ENCODE measurements around the gene RICTOR.
A peak's percentile ranks its signal among the peaks of the same experiment; 100 is the strongest.
"Not testable (repeated sequence)": the region's sequence is repeated elsewhere in the genome, so short reads cannot be mapped to it uniquely, and the experiment has no call there.

The RICTOR gene

DNA sequence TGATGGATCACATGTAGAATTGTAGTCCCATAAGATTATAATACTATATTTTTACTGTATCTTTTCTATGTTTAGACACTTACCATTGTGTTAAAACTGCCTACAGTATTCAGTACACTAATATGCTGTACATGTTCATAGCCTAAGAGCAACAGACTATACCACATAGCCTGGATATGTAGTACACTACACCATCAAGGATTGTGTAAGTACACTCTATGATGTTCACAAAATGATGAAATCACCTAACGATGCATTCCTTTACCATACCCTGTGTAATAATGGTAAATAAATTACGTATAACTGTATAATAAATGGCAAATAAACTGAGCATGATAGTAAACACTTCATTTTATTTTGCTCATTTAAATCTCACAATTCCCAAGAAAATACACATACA, 60.3 kb downstream of the RICTOR start:
- no peak for DNase-seq (ENCODE audit: low spot score)

- not testable (repeated sequence) for DNase-seq (ENCODE audit: low spot score)
These were observed 63.2 kb downstream of the RICTOR start for GRCh38 chr5:39010958-39011357.

DNA sequence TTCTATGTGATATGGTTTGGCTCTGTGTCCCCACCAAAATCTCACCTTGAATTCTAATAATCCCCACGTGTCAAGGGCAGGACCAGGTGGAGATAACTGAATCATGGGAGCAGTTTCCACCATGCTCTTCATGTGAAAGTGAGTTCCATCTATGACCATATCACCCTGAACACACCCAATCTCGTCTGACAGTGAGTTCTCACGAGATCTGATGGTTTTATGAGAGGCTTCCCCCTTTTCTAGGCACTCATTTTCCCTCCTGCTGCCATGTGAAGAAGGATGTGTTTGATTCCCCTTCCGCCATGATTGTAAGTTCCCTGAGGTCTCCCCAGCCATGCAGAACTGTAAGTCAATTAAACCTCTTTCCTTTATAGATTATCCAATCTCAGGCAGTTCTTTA, 64.2 kb downstream of the RICTOR start:
- DNase-seq (ENCODE audit: low spot score): no peak

- no peak for DNase-seq (ENCODE audit: low spot score)
These were observed 64.9 kb downstream of the RICTOR start for GRCh38 chr5:39009280-39009679.

GRCh38 chr5:39006650-39007049, 67.5 kb downstream of the RICTOR start:
- DNase-seq (ENCODE audit: low spot score): no peak

DNA sequence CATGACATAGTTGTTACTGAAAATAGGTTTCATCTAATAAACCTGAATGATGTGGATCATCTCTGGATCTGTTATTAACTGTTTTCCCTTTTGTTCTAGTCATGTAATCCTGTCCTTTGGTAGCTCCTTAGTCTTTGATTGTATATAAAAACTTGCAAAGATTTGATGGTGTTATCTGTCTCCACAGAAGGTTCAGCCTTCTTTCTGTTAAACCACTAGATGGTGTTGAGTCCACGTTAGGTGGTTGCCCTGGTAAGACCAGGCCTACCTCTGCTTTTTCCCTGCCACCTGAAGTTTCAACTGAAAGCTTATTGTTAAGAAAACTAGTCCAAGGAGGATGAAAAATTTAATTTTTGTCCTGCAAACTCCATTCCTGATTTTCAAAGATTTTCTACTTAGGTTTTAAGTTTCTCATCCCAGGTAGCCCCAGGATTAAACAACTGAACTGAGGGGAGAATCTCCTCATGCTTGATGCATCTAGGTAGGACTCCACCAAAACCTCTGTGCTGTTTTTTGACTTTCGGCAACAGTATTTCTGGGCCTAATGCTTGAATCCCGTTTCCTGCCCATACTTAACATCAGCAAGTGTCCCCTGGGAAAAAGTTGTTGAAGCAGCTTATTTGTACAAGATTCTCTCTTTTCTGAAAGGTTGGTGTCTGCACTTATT, 68.5 kb downstream of the RICTOR start:
- no peak for DNase-seq (ENCODE audit: low spot score)

GRCh38 chr5:39001683-39002082, 72.5 kb downstream of the RICTOR start:
- no peak for DNase-seq (ENCODE audit: low spot score)

GRCh38 chr5:38999037-38999436, 75.2 kb downstream of the RICTOR start:
- DNase-seq (ENCODE audit: low spot score): no peak

- no peak for DNase-seq (ENCODE audit: low spot score)
These were observed 76.6 kb downstream of the RICTOR start for GRCh38 chr5:38997591-38997990.

- no peak for DNase-seq (ENCODE audit: low spot score)
These were observed 78.1 kb downstream of the RICTOR start for GRCh38 chr5:38996123-38996522.

DNA sequence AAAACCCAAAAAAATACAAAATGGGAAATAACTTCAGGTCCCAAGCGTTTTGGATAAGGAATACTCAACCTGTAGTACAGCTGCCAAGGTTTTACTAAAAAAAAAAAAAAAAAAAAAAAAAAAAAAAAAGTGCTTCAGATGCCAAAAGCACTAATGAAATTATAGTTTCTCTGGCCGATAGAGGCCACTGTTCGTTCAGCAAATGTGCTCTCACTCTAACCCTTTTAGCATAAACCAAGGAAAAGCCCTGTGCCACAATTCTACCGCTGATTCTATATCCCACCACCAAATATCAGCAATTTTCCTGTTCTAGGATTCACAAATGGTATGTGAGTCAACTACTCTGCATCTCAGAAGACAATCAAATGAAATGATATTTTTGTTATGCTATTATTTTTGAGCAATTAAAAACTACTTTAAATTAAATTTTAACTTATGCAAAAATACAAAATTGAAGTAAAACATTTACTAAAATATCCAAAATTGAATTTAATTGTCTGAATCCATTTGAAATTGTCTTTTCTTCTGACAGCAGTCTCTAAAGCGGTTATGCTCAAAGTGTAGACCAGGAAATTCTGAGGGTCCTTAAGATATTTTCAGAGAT, 79.8 kb downstream of the RICTOR start:
- DNase-seq (ENCODE audit: low spot score): peak; percentile 30

DNA sequence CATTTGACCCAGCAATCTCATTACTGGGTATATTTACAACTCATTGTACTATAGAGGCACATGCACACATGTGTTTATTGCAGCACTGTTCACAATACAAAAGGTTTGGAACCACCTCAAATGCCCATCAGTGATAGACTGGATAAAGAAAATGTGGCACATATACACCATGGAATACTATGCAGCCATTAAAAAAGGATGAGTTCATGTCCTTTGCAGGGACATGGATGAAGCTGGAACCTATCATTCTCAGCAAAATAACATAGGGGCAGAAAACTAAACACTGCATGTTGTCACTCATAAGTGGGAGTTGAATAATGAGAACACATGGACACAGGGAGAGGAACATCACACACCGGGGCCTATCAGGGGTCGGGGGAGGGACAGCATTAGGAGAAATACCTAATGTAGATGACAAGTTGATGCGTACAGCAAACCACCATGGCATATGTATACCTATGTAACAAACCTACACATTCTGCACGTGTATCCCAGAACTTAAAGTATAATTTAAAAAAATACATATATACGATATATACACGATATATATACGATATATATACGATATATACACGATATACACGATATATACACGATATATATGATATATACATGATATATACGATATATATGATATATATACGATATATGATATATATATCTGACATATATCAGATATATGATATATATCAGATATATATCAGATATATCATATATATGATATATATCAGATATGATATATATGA, 84.1 kb downstream of the RICTOR start:
- not testable (repeated sequence) for DNase-seq (ENCODE audit: low spot score)

- DNase-seq (ENCODE audit: low spot score): no peak
These were observed 88.2 kb downstream of the RICTOR start for GRCh38 chr5:38985909-38986452.

DNA sequence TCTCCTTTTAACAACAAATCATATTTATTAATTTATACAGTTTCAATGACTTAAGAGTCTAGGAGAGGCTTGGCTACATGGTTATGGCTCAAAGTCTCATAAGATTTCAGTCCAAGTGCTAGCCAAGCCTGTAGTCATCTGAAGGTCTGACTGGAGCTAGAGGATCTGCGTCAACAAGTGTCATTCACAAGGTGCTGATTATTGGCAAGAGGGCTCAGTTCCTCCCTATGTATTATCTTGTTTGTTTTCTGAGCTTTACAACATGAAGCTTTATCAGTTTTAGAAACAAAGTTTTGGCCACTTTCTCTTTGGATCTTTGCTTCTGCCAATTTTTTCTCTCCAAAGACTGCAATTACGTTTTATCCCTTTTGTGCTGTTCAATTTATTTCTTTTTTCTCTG, 94.7 kb downstream of the RICTOR start:
- DNase-seq (ENCODE audit: low spot score): no peak

DNA sequence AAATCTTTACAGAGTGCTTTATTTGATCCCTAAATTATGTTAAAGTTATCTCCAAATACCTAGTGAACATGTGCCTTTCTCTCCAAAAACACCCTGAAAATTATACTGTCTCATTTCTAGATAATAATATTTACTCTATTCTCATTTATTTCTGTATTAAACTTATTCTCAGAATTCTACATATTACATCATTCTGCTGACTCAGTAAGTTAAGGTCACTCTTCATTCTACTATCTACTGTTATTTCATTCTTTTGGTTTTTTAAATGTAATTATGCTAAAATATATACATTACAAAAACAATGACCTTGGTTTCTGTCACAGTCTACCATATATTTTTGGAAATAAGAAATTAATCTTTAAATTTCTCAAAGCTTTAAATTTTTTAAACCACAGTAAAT, 96.2 kb downstream of the RICTOR start:
- no peak for DNase-seq (ENCODE audit: low spot score)

GRCh38 chr5:38968665-38969064, 105.5 kb downstream of the RICTOR start:
- no peak for DNase-seq (ENCODE audit: low spot score)

GRCh38 chr5:38961691-38962090, 112.5 kb downstream of the RICTOR start:
- DNase-seq (ENCODE audit: low spot score): no peak

DNA sequence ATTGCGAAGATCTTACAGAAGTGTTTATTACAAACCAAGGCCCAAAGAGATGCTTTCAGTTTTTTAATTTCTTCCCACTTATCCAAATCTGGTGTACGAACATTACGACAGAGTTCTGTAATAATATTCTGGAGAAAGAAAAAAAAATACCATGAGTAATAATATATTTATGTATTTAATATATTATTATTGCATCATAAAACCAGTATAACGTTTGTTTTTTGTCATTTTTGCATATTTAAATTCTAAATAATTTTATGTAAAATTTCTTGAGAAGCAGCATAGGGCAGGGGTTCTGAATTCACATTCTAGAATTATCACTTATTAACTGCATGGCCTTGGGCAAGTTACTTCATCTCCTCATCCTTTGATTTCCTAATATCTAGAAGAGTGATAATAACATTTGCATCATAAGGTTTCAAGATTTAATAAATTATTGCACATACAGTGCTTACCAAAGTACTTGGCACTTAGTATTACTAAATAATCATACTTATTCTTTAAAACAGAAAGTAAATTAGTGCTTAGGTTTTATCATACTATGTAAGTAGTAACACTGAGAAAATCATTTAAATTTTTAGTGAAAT, 120.7 kb downstream of the RICTOR start:
- DNase-seq (ENCODE audit: low spot score): no peak

- DNase-seq (ENCODE audit: low spot score): no peak
These were observed 125.7 kb downstream of the RICTOR start for GRCh38 chr5:38948501-38948900.

DNA sequence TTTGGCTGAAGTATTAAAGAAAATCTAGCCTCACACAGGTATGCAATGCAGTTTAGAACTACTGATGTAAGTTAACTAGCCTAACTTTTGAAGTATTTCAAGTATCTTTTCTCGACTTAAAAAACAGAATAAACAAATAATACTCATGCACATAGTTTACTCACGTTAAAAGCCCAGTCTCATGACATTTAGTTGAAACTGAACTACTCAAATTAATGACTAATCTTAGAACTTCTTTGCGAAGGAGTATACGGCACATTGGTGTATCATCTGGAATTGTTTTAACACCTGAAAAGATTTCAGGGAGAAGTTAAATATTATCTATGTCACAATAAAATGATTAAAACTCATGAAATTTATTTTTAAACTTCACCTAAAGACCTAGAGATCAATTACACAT, 129.9 kb downstream of the RICTOR start:
- no peak for DNase-seq (ENCODE audit: low spot score)

DNA sequence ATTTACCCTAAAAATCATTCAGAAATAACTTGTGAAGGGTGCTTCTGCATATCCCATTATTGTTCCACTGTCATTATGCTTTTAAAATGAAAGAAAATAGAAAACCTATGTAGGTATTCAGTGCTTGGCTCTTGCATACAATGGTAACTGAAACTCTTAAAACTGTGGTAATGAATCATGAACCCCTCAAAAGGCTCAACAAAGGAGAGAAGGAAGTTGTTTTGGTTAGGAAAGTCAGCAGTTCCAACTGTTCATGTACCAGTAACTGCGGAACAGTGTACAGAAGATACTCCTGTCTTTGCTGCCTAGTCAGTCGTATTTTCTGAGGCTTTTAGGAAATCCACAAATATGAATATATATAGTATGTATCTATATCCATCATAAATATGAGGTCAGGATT, 132.3 kb downstream of the RICTOR start:
- DNase-seq (ENCODE audit: low spot score): no peak

GRCh38 chr5:38940230-38940858, 133.9 kb downstream of the RICTOR start:
- no peak for DNase-seq (ENCODE audit: low spot score)

All from putamen (tissue), 1 donor.